ENCODE data around the gene DMWD.

The DMWD gene

GRCh38 chr19:45765702-45766295 is 26.8 kb downstream of the DMWD start:
- no peak overlapping the region for H3K4me3 ChIP-seq (ENCODE audit: low read depth, low read length)
- no peak for TF ChIP-seq CTCF (IDR thresholded peaks at IDR 0.05; ENCODE audit: borderline replicate concordance, insufficient read depth, low read depth, low read length)

- TF ChIP-seq CTCF (IDR thresholded peaks at IDR 0.05; ENCODE audit: borderline replicate concordance, insufficient read depth, low read depth, low read length): no peak
- no peak overlapping the region for H3K4me3 ChIP-seq (ENCODE audit: low read depth, low read length)
Measured at GRCh38 chr19:45764945-45765701, 27.5 kb downstream of the DMWD start.

GRCh38 chr19:45764475-45764874 is 28.2 kb downstream of the DMWD start:
- H3K4me3 ChIP-seq (ENCODE audit: low read depth, low read length): no peak overlapping the region
- TF ChIP-seq CTCF (IDR thresholded peaks at IDR 0.05; ENCODE audit: borderline replicate concordance, insufficient read depth, low read depth, low read length): no peak

GRCh38 chr19:45763691-45764294 is 28.9 kb downstream of the DMWD start:
- H3K4me3 ChIP-seq (ENCODE audit: low read depth, low read length): no peak overlapping the region
- no peak for TF ChIP-seq CTCF (IDR thresholded peaks at IDR 0.05; ENCODE audit: borderline replicate concordance, insufficient read depth, low read depth, low read length)

GRCh38 chr19:45762870-45763631 is 29.6 kb downstream of the DMWD start:
- TF ChIP-seq CTCF (IDR thresholded peaks at IDR 0.05; ENCODE audit: borderline replicate concordance, insufficient read depth, low read depth, low read length): no peak
- no peak overlapping the region for H3K4me3 ChIP-seq (ENCODE audit: low read depth, low read length)

GRCh38 chr19:45761714-45762113 is 30.9 kb downstream of the DMWD start:
- no peak overlapping the region for H3K4me3 ChIP-seq (ENCODE audit: low read depth, low read length)
- no peak for TF ChIP-seq CTCF (IDR thresholded peaks at IDR 0.05; ENCODE audit: borderline replicate concordance, insufficient read depth, low read depth, low read length)
